ENCODE measurements around the gene FER.
"Not testable (repeated sequence)": the region's sequence is repeated elsewhere in the genome, so short reads cannot be mapped to it uniquely, and the experiment has no call there.

Gene FER

DNA sequence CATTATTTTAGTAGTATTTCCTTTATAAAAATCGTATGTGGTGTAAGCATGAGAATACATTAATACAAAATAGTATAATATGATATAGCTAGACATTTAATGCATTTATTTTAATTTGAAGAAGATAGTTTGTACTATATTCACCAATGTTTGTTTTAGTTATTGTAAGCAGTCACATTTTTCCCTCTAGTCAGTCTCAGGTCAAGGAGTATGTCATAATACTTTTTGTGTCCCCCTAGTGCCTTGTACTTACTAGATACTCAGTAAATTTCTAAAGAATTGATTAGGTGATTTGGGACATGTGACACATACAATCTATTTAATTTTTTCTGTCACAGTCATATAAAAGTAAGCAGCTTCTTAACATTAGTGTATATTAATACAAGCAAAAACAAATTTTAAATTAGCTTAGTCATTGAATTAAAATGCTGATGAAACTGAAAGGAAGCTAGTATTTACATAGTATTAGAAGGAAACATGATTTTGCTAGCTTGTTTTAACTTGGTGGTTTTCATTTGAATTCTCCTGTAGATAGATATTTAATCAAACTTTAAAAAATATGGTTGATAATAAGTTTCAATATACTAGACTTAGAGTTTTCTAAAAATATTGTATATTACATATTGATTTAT, 242.2 kb downstream of the FER start:
- DNase-seq = no peak

DNA sequence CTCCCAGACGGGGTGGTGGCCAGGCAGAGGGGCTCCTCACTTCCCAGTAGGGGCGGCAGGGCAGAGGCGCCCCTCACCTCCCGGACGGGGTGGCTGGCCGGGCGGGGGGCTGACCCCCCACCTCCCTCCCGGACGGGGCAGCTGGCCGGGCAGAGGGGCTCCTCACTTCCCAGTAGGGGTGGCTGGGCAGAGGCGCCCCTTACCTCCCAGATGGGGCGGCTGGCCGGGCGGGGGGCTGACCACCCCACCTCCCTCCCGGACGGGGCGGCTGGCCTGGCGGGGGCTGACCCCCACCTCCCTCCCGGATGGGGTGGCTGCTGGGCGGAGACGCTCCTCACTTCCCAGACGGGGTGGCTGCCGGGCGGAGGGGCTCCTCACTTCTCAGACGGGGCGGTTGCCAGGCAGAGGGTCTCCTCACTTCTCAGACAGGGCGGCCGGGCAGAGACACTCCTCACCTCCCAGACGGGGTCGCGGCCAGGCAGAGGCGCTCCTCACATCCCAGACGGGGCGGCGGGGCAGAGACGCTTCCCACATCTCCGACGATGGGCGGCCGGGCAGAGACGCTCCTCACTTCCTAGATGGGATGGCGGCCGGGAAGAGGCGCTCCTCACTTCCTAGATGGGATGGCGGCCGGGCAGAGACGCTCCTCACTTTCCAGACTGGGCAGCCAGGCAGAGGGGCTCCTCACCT, 244.8 kb downstream of the FER start:
- not testable (repeated sequence) for DNase-seq

DNA sequence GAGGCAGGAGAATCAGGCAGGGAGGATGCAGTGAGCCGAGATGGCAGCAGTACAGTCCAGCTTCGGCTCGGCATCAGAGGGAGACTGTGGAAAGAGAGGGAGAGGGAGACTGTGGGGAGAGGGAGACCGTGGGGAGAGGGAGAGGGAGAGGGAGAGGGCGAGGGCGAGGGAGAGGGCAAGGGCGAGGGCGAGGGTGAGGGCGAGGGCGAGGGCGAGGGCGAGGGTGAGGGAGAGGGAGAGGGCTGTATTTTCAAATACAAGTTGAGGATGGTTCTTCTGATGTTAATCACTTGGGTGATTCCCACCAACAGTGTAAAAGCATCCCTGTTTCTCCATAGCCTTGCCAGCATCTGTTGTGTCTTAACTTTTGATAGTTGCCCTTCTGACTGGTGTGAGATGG, 245.7 kb downstream of the FER start:
- not testable (repeated sequence) for DNase-seq

DNA sequence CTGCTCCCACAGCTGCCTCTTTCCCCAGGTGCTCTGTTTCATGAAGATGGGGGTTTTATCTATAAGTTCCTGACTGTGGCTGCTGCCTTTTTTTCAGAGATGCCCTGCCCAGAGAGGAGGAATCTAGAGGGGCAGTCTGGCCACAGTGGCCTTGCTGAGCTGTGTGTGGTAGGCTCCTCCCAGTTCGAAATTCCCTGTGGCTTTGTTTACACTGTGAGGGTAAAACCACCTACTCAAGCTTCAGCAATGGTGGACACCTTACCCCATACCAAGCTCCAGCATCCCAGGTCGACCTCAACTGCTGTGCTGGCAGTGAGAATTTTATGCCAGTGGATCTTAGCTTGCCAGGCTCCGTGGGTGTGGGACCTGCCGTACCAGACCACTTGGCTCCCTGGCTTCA, 250.0 kb downstream of the FER start:
- no peak for DNase-seq

DNA sequence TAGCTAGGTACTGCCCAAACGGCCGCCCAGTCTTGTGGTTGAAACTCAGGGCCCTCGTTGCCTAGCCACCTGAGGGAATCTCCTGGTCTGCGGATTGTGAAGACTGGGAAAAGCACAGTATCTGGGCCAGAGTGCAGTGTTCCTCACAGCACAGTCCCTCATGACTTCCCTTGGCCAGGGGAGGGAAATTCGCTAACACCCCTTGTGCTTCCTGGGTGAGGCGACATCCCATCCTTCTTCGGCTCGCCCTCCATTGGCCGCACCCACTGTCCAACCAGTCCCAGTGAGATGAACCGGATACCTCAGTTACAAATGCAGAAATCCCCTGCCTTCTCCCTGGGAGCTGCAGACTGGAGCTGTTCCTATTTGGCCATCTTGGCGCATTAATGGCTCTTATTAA, 250.5 kb downstream of the FER start:
- no peak for DNase-seq

DNA sequence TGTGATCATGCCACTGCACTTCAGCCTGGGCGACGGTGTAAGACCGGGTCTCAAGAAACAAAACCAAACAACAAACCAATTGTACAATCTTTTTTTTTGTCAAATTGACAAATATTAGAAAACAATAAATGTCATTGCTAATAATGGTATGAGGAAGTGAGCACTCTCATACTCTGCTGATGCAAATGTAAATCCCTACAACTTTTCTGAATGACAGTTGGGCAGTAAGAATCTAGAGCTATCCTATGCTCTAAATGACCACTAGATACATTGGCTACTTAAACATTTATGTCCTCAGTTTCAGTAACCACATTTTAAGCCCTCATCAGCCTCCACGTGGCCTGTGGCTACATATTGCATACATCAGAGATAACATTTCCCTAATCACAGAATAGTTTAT, 256.2 kb downstream of the FER start:
- DNase-seq = no peak

DNA sequence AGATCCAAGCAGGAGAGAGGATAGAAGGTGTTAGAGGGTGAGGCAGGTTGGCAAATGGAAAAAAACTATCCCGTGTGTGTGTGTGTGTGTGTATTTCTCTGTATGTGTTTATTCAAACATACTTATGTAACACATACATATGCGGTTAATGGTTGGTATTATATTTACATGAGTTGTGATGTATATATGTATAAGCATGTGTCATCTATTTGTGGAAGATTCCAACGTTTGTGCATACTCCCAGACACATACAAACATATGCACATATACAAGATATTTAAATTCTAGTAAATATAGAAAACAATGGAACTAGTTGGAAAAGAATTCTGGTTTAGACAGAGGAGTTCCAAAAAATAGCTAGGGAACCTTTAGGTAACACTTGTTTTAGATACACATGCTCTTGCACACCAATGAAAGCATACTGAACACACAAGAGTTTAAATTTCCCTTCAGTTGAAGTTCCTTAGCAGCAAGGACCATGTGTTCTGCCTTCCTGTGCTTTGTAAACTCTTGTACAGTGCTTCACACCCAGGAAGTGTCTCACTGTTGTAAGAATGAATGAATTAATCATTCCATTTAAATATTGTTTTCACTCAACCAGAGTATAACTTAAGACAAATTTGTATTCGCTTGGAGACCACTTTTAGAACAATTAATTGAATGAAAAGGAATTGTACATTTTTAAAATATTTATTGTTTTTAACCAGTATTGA, 257.8 kb downstream of the FER start:
- no peak for DNase-seq

DNA sequence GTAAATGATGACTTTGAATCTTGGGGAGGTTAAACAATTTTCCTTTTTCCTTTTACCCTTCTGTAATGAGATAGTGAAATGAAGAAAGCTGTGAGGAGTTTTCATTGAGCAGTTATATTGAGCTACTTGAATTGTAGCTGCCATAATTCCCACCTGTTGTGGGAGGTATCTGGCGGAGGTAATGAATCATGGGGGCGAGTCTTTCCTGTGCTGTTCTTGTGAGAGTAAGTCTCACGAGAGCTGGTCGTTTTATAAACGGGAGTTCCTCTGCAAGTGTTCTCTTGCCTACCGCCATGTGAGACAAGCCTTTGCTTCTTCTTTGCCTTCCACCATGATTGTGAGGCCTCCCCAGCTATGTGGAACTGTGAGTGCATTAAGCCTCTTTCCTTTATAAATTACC, 258.4 kb downstream of the FER start:
- no peak for DNase-seq

DNA sequence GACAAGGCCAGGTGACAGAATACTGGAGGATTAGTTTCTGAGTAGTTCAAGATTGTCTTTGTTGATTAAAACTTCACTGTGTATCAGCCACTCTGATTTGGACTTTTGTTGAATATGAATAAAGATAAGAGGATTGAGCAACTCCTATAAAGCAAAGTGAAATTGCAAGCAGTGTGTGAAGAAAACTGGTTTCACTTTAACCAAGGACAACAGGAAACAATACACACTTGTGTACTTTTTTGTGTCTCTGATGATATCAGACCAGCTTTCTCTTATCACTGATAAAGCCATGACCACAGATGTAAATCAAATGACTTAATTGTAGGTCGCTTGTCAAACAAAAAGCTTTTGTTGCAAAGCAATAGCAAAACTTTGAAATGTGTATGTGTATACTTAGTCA, 268.6 kb downstream of the FER start:
- DNase-seq = no peak

DNA sequence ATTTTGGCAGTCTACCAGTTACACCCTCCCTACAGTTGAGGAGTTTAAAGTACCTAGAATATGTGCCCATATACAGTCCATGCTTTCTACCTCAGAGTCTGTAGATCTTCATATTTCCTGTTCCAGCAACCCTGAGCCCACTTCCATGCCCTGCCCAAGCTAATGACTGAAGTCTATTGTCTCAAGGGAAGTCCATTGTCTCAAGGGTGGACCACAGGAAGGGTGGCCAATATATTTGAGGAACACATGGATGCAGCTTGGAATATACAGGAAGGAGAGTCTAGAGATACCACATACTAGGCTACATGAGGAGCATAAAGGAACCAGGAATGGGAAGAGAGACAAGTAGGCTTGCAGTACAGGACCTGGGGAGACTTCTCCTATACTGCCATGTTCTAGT, 274.4 kb downstream of the FER start:
- no peak for DNase-seq

DNA sequence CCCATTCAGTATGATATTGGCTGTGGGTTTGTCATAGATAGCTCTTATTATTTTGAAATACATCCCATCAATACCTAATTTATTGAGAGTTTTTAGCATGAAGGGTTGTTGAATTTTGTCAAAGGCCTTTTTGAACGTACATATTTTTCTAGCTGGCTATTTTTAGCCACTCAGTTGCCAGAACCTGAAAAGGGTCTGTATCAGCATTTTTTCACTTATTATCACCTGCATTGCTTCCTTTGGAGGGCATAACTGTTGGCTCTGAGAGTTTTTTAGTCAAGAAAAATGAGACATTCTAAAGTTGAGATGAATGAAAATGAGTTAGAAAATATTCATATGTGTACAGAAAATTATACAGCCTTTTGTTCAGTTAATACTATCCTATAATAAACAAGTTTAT, 278.0 kb downstream of the FER start:
- DNase-seq = not testable (repeated sequence)

DNA sequence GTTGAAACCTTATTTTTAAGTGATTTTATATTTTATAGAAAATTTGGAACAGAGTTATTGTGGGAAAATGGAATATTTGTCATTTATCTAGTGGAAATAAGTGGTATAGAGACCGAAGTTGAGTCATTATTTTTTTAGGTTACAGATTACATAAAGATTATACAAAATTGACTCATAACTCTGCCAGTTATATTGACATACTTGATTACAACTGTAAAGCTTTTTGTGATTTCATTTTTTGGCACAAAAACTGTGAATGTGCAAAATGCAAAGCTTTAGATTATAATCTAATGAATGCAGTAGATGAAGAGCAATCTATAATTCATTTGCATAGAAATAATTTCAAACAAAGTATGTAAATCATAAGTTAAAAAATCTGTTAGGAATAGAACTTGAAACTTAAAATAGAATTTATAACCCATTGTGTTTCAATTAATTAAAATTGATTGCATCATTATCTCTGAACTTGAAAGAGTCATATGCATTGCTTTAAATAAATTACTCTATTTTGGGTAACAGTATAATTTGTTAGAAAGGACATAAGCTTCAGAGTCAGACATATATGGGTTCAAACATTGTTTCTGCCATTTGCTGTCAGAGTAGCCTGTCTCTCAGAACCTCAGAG, 280.4 kb downstream of the FER start:
- DNase-seq = no peak

DNA sequence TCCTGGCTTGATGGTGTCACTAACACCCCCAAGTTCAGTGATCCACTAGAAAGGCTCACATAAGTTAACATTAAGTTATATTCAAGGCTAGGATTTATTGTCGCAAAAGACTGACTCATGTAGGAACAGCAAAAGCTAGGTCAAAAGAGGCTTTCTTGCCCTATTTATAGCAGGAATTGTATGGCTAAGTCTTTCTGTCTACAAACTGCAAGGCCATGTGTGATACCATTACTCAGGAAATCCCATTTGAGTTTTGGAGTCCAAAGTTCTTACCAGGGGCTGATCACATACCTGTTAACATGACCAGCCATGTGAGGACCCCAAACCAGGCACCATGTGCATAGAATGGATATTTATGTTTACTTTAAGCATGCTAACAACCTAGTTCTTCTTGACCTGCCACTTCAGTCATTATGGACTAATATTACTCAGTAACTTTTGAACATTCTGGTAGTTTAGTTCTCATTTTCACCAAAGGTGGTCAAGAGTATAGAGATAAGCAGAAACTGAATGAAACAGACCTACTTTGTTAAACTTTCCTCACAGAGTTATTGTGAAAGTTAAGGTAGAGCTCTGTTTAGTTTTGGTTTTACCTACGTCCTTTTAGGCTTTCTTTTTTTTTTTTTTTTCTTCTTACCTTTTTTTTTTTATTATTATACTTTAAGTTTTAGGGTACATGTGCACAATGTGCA, 281.1 kb downstream of the FER start:
- no peak for DNase-seq

DNA sequence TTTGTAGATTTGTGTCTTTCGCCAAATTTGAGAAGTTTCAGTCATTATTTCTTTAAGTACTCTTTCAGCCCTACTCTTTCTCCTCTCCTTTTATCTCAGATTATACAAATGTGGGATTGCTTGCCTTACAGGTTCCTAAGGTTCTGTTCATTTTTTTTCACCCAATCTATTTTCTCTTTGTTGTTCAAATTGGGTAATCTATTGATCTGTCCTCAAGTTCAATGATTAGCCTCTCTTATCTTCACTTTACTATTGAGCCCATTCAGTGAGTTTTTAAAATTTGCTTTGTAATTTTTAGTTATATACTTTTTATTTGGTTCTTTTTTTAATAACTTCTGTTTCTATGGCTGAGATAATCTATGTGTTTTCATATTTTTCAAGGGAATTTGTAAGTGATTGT, 282.1 kb downstream of the FER start:
- no peak for DNase-seq

DNA sequence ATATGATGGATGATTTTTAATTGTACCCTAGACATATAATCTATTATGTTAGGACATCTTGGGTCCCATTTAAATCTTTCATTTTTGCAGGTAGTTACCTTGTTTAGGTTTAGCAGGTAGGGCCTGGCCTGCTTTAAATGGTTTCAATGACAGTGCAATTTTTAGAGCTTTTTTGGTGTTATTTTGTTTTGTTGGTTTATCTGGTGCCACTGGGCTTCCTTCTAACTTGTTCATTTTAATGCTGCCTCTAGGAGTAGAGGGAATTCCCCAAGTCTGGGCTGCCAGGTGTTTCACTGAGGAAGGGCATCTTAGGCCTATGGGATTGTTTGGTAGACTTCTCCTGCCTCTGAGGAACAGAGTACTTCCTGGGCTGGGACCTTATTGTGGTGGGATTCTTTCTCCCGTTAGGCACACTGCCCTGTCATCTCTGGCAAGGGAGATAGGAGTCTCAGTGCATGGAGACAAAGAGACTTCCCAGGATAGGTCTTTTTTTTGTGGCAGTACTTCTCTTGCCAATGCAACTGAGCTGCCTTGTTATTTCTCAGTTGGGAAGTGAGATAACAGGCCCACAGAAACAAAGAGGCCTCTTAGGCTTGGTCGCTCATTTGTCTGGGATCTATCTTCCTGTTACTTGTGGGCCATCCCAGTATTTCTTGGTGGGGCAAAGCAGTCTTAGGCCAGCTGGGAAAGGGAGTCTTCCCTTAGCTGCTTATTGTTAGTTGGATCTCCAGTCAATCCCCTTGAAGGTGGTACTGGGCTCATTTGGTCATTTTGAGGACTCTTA, 282.9 kb downstream of the FER start:
- no peak for DNase-seq

DNA sequence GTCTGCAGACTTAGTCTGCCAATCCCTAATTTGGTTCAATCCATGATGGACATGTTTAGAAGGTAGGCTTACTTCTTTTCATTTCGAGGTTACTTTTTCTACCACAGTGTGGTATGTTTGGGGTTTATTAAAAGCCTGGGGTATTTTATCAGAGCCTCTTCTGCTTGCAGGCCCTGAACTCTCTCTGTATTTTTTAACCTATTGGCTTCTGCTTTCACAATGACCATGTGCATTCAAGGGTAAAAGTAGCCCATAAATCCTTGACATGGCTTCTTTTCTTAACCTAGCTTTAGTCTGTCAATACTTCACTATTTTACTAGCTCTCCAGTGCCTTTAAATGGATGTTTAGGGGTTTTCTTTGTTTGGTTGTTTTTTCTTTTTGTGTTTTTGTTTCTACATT, 286.6 kb downstream of the FER start:
- DNase-seq = no peak

DNA sequence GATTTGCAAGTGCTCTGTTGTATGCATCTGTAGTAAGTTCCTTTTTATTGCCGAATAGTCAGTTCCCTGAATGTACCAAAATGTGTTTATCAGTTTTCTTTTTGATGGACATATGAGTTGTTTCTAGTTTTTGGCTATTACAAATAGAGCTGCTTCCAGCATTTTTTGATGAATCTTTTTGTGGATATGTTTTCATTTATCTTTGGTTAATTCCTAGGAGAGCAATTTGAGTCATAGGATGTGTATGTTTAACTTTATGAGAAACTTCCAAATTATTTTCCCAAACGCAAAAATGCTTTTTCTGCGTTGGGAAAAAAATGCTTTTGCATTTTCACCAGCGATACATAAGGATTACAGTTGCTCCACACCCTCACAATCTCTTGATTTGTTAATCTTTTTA, 287.7 kb downstream of the FER start:
- DNase-seq = no peak

DNA sequence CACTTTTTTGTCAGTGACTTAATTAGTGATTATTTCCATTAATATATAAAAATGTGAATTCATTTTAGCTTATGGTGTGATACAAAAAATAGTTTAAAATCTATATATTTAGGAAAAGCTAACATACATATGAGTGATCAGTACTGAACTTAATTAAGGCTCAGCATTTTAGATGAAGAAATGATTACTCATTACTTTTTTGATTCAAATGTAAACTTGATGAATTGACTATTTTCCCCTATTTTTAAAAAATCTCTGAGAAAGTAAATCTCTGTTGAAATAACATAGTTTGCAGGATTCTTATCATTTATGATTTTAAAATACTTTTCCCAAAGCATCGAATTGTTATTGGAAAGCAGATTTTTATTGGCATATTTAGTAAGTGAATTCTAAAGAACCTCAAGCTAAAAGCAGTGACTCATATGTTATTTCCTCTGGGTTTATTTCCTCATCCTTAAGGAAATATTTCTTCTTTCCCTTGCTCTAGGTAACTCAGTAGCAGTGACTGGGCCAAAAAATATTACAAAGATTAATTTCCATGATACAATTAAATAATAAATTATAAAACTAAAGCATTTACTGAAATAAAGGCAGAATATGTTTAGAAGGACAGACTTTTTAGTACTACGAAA, 290.6 kb downstream of the FER start:
- no peak for DNase-seq

DNA sequence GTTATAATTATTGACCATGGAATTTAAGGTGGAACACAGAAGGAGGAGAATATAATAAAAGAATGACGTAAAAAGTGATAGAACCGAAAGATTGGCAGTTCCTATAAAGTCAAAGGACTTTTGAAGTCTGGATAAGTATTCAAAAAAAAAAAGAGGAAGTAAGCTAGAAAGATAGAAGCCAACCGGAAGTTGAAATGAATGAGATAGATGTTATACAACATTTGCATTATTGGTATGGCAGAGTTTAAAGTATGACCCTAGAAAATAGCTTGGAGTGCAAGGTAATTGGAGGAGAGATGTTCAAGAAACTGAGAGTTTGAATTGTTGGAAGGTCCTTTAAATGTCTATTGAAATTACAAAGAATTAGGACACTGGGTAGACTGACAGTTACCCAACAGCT, 293.6 kb downstream of the FER start:
- DNase-seq = no peak

DNA sequence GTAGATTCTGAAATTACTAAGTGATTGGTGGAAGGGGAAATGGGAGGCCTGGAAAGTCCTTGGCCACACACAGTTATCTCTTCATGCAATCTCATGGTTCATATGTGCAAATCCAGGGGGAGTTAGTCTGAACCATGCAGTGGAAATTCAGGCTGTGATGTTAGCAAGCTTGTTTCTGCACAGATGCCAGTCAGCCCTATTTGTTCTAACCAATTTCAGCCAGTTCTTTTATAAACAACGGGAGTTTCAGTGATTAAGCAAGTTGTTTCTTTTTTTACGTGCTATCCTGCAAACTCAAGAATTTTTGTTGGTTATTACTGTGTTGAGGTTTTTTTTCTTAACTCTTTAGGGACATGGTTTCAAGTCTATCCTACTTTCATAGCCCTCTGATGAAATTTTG, 298.0 kb downstream of the FER start:
- no peak for DNase-seq

DNA sequence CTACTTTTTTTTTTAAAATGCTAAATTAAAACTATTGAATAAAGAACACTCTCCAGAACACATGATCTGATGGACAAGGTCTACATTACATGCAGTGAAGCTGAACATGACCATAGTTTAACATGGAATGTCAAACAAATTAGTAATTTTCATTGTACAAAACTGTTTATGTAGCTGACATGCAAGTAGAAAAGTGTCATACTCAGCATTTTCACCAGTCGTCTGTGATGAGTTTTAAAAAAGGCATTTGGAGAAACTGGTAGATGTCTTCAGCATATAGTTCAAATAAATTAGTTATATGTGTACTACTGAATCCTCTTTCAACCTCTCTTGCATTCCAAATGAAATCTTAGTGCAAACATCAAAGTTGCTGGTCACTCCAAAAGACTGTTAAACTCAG, 301.9 kb downstream of the FER start:
- DNase-seq = no peak

DNA sequence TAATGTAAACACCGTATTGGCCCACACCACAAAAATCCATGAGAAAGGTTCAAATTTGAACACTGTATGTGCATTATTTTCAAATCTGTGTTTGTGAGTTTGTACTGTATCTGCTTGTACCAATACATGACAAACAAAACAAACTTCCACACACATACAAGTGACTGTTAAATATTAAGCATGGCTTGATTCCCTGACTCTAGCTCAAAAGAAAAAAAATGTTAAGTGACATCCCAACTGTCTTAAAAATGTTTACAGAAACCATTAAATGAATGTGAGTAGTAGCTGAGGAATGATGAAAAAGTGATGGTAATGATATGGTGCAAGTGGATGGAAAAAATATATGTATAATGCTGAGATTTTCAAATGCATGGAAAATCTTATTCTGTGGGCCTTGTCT, 302.6 kb downstream of the FER start:
- DNase-seq = not testable (repeated sequence)

Data from stimulated activated CD4-positive, alpha-beta T cell treated with anti-CD3 and anti-CD28 coated beads, Interleukin-15, amount 100 ng/mL, for 24 hours (primary cell).